Liver (tissue), 10 donors: ENCODE results near the gene SLC30A10. TPM values are rescaled to one million over a fixed set of nuclear protein-coding genes. Genes with fewer than 3 reads are reported as not detected.
A peak's percentile ranks its signal among the peaks of the same experiment; 100 is the strongest.
"Not testable (repeated sequence)": the region's sequence is repeated elsewhere in the genome, so short reads cannot be mapped to it uniquely, and the experiment has no call there.

ENCODE experiments used
- DNase-seq: peaks from one replicate; pipeline ENCODE4 v3.0.0-alpha.2; 2017; ENCODE audit warnings: low spot score
- H3K27ac ChIP-seq, 2 donors: one replicate each; pipeline ENCODE4 v1.7.0; 2013; ENCODE audit warnings: inconsistent platforms in 2 of 2, low read length in 2 of 2, control low read depth in 1 of 2, low read depth in 1 of 2, mild to moderate bottlenecking in 1 of 2
- H3K27me3 ChIP-seq, 4 donors: one replicate each; pipeline versions ENCODE4 v1.6.1 to v1.7.0; 2013; ENCODE audit warnings: low read length in 3 of 4, inconsistent platforms in 1 of 4, mild to moderate bottlenecking in 1 of 4, moderate library complexity in 1 of 4; ENCODE audit not compliant: control insufficient read depth in 4 of 4, insufficient read depth in 4 of 4
- H3K36me3 ChIP-seq, 4 donors: one replicate each; pipeline versions ENCODE4 v1.6.1 to v1.7.0; 2013; ENCODE audit warnings: low read length in 3 of 4, mild to moderate bottlenecking in 3 of 4, low read depth in 1 of 4, moderate library complexity in 1 of 4; ENCODE audit not compliant: control insufficient read depth in 4 of 4, insufficient read depth in 3 of 4
- H3K4me1 ChIP-seq, 4 donors: one replicate each; pipeline versions ENCODE4 v1.6.1 to v1.7.0; 2013; ENCODE audit warnings: low read length in 3 of 4, mild to moderate bottlenecking in 3 of 4, moderate library complexity in 1 of 4; ENCODE audit not compliant: control insufficient read depth in 4 of 4, insufficient read depth in 4 of 4
- H3K4me3 ChIP-seq, 3 donors: one replicate each; pipeline versions ENCODE4 v1.6.1 to v1.7.0; 2013; ENCODE audit warnings: low read length in 3 of 3, control low read depth in 1 of 3, low read depth in 1 of 3, mild to moderate bottlenecking in 1 of 3
- H3K9ac ChIP-seq, 2 donors: one replicate each; pipeline ENCODE4 v1.7.0; 2013; ENCODE audit warnings: low read length in 2 of 2, mild to moderate bottlenecking in 2 of 2, moderate library complexity in 2 of 2, control low read depth in 1 of 2, low read depth in 1 of 2
- H3K9me3 ChIP-seq, 4 donors: one replicate each; pipeline versions ENCODE4 v1.6.1 to v1.7.0; 2013; ENCODE audit warnings: low read length in 3 of 4; ENCODE audit not compliant: control insufficient read depth in 4 of 4
- ATF3 ChIP-seq: IDR thresholded peaks from 2 replicates; pipeline ENCODE4 v1.6.1; 2016; ENCODE audit warnings: antibody characterized with exemption
- CTCF ChIP-seq: fragments of 150-350 bp; IDR thresholded peaks from 2 replicates; pipeline ENCODE4 v1.5.1; 2017; ENCODE audit warnings: improper control_type of control experiment, low read depth, low read length; ENCODE audit not compliant: missing input control
- EGR1 ChIP-seq, 2 donors: IDR thresholded peaks; 2 replicates each; pipeline ENCODE4 v1.6.1; 2016 to 2018; ENCODE audit warnings: antibody characterized with exemption in 2 of 2, low read depth in 2 of 2
- FOXA1 ChIP-seq: IDR thresholded peaks from 2 replicates; pipeline ENCODE4 v1.6.1; 2016; ENCODE audit warnings: antibody characterized with exemption
- FOXA2 ChIP-seq: IDR thresholded peaks from 2 replicates; pipeline ENCODE4 v1.6.1; 2016; ENCODE audit warnings: antibody characterized with exemption
- HNF4A ChIP-seq, 2 donors: conservative IDR thresholded peaks; 2 replicates each; pipeline ENCODE4 v1.6.1; 2016; ENCODE audit warnings: antibody characterized with exemption in 2 of 2, mild to moderate bottlenecking in 2 of 2
- NR2F2 ChIP-seq: IDR thresholded peaks from 2 replicates; pipeline ENCODE4 v1.6.1; 2016; ENCODE audit warnings: antibody characterized with exemption
- REST ChIP-seq: IDR thresholded peaks from 2 replicates; pipeline ENCODE4 v1.6.1; 2016; ENCODE audit warnings: antibody characterized with exemption, mild to moderate bottlenecking
- YY1 ChIP-seq: IDR thresholded peaks from 2 replicates; pipeline ENCODE4 v1.6.1; 2016; ENCODE audit warnings: antibody characterized with exemption, mild to moderate bottlenecking
- ZBTB33 ChIP-seq: IDR thresholded peaks from 2 replicates; pipeline ENCODE4 v1.6.1; 2016; ENCODE audit warnings: antibody characterized with exemption
- WGBS: extraction: QIAGEN DNeasy Blood & Tissue Kit; methylation state at CpG from one replicate; pipeline ENCODE4 v1.1.7; 2013; 5-methylcytosine and 5-hydroxymethylcytosine counted together
- polyA plus RNA-seq, 2 donors: library from polyadenylated mRNA; stranded (reverse) in 1 of 2; unstranded in 1 of 2; fragments of 200-250 nt in 1 of 2; fragments of >200 nt in 1 of 2; fragmentation: Nextera tagmentation in 1 of 2; extraction: Ambion mirVana in 1 of 2; gene quantifications; one replicate each; pipeline versions ENCODE4 v1.2.1 to v1.2.3, GENCODE V29; 2013 to 2015
- small RNA-seq: library from RNA; depleted of rRNA; stranded (forward); fragments of <200 nt; gene quantifications from one replicate; pipeline ENCODE3, GENCODE V24; 2014
- total RNA-seq, 2 donors: library from RNA; depleted of rRNA; stranded (reverse); fragments of >200 nt; gene quantifications; one replicate each; pipeline ENCODE4 v1.2.3, GENCODE V29; 2014
- donor health status: healthy.
- donor health status: healthy.
- donor health status: healthy.
- donor health status: healthy.
- donor health status: healthy.

Gene SLC30A10
- total and polyA plus RNA-seq, 4 donors = 18.5 to 90.9 (median 37.6) TPM

- TF ChIP-seq ZBTB33 = no peak
- no peak for TF ChIP-seq REST
- no peak for TF ChIP-seq YY1
- TF ChIP-seq EGR1 (IDR thresholded peaks at IDR 0.05; ENCODE audit: low read depth in 2 of 2) = no peak
- peak; percentile 16 for TF ChIP-seq FOXA1
- TF ChIP-seq HNF4A (conservative IDR thresholded peaks at IDR 0.05) = no peak
- no peak for TF ChIP-seq NR2F2
- no peak for TF ChIP-seq CTCF
- peak; percentile 77 for TF ChIP-seq FOXA2
- TF ChIP-seq ATF3 = no peak
- H3K9ac ChIP-seq = no peak overlapping the region
- no peaks in the 10 kb centered on the region for H3K36me3 ChIP-seq
- H3K27ac ChIP-seq = no peak overlapping the region
- H3K4me3 ChIP-seq = no peak overlapping the region
- no peaks in the 10 kb centered on the region for H3K9me3 ChIP-seq
- no peaks in the 10 kb centered on the region for H3K27me3 ChIP-seq
- no peak for DNase-seq
- peaks cover 2 to 10% (median 4%) of the 10 kb centered on the region in 4 donors for H3K4me1 ChIP-seq
- 20% methylated on average over 3 of the region's 3 CpGs for WGBS
Measured at GRCh38 chr1:219871427-219872057, 56.8 kb downstream of the SLC30A10 start.

- not testable (repeated sequence) for H3K9ac ChIP-seq, DNase-seq, H3K27me3 ChIP-seq, H3K36me3 ChIP-seq, H3K4me3 ChIP-seq, H3K27ac ChIP-seq, H3K9me3 ChIP-seq
- peaks cover 2 to 10% (median 3%) of the 10 kb centered on the region in 4 donors for H3K4me1 ChIP-seq
- 92% methylated on average over 1 of the region's 3 CpGs for WGBS
Measured at GRCh38 chr1:219868615-219869014, 59.7 kb downstream of the SLC30A10 start.

Small RNAs within 50 kb of the gene (small RNA-seq; reads per million reads assigned to genes)
- gene RF00012 = not detected

Other genes starting within 250 kb of the SLC30A10 start
- gene EPRS1, start 117.9 kb upstream of the SLC30A10 start, total RNA-seq = 10 to 100 TPM; 41.6 to 59.3 TPM
- 10 to 100 TPM; 20.4 to 36.9 TPM for gene EPRS1, start 117.9 kb upstream of the SLC30A10 start, polyA plus RNA-seq
- gene BPNT1, start 161.2 kb upstream of the SLC30A10 start, total RNA-seq = 10 to 100 TPM; 11.5 to 16.4 TPM
- 10 to 100 TPM; 12.0 to 13.1 TPM for gene BPNT1, start 161.2 kb upstream of the SLC30A10 start, polyA plus RNA-seq
- gene IARS2, start 165.6 kb upstream of the SLC30A10 start, total RNA-seq = 10 to 100 TPM; 44.6 to 53.8 TPM
- 10 to 100 TPM; 31.8 to 43.8 TPM for gene IARS2, start 165.6 kb upstream of the SLC30A10 start, polyA plus RNA-seq